ENCODE results near the gene SDC1. TPM values are rescaled to one million over a fixed set of nuclear protein-coding genes. Genes with fewer than 3 reads are reported as not detected.
"Not testable (repeated sequence)": the region's sequence is repeated elsewhere in the genome, so short reads cannot be mapped to it uniquely, and the experiment has no call there.

Gene SDC1
- total RNA-seq, 1 donor from 2014 or later, result 0.26 TPM

- Mint-ChIP-seq H3K4me3 (no peak overlapping the region), H3K9me3 (no peaks in the 10 kb centered on the region), H3K4me1 (ENCODE audit: low read depth) (no peaks in the 10 kb centered on the region), H3K27ac (no peak overlapping the region), H3K27me3 (ENCODE audit: insufficient read depth) (peaks cover 5% of the 10 kb centered on the region), H3K36me3 (ENCODE audit: low read depth) (no peaks in the 10 kb centered on the region)
- DNase-seq (ENCODE audit: low spot score), result no peak
- intact Hi-C loops (cut with micrococcal nuclease), result no loop called here
Observed at GRCh38 chr2:20197192-20197591, 27.7 kb downstream of the SDC1 start.

- Mint-ChIP-seq H3K4me1 (ENCODE audit: low read depth) (no peaks in the 10 kb centered on the region), H3K9me3 (no peaks in the 10 kb centered on the region), H3K4me3 (no peak overlapping the region), H3K27ac (no peak overlapping the region), H3K27me3 (ENCODE audit: insufficient read depth) (peaks cover 5% of the 10 kb centered on the region), H3K36me3 (ENCODE audit: low read depth) (no peaks in the 10 kb centered on the region)
- DNase-seq (ENCODE audit: low spot score), result no peak
- intact Hi-C loops (cut with micrococcal nuclease), result no loop called here
Observed at GRCh38 chr2:20196657-20197161, 28.2 kb downstream of the SDC1 start.

GRCh38 chr2:20196053-20196656 lies 28.8 kb downstream of the SDC1 start:
- Mint-ChIP-seq H3K4me1 (ENCODE audit: low read depth) (no peaks in the 10 kb centered on the region), H3K27me3 (ENCODE audit: insufficient read depth) (peaks cover 5% of the 10 kb centered on the region), H3K9me3 (no peaks in the 10 kb centered on the region), H3K36me3 (ENCODE audit: low read depth) (no peaks in the 10 kb centered on the region), H3K27ac (no peak overlapping the region), H3K4me3 (no peak overlapping the region)
- DNase-seq (ENCODE audit: low spot score), result no peak
- intact Hi-C loops (cut with micrococcal nuclease), result no loop called here

- DNase-seq (ENCODE audit: low spot score), result no peak
- intact Hi-C loops (cut with micrococcal nuclease), result no loop called here
- H3K9me3 Mint-ChIP-seq, result no peaks in the 10 kb centered on the region
- H3K4me3 Mint-ChIP-seq, result no peak overlapping the region
- H3K36me3 Mint-ChIP-seq (ENCODE audit: low read depth), result no peaks in the 10 kb centered on the region
- no peaks in the 10 kb centered on the region for H3K4me1 Mint-ChIP-seq (ENCODE audit: low read depth)
- peaks cover 5% of the 10 kb centered on the region for H3K27me3 Mint-ChIP-seq (ENCODE audit: insufficient read depth)
- H3K27ac Mint-ChIP-seq, result no peak overlapping the region
Observed at GRCh38 chr2:20195431-20196033, 29.4 kb downstream of the SDC1 start.

GRCh38 chr2:20195016-20195411 lies 29.9 kb downstream of the SDC1 start:
- H3K27me3 Mint-ChIP-seq (ENCODE audit: insufficient read depth); H3K4me3 Mint-ChIP-seq; H3K4me1 Mint-ChIP-seq (ENCODE audit: low read depth); intact Hi-C loops (cut with micrococcal nuclease); H3K27ac Mint-ChIP-seq; H3K9me3 Mint-ChIP-seq; DNase-seq (ENCODE audit: low spot score); H3K36me3 Mint-ChIP-seq (ENCODE audit: low read depth): not testable (repeated sequence)

GRCh38 chr2:20194097-20195015 lies 30.6 kb downstream of the SDC1 start:
- Mint-ChIP-seq H3K27me3 (ENCODE audit: insufficient read depth) (peaks cover 5% of the 10 kb centered on the region), H3K27ac (no peak overlapping the region), H3K4me3 (no peak overlapping the region), H3K9me3 (no peaks in the 10 kb centered on the region), H3K4me1 (ENCODE audit: low read depth) (no peaks in the 10 kb centered on the region), H3K36me3 (ENCODE audit: low read depth) (no peaks in the 10 kb centered on the region)
- intact Hi-C loops (cut with micrococcal nuclease), result no loop called here
- DNase-seq (ENCODE audit: low spot score), result no peak

GRCh38 chr2:20193185-20193584 lies 31.7 kb downstream of the SDC1 start:
- no peak overlapping the region for H3K27ac Mint-ChIP-seq
- H3K9me3 Mint-ChIP-seq, result no peaks in the 10 kb centered on the region
- intact Hi-C loops (cut with micrococcal nuclease), result no loop called here
- no peaks in the 10 kb centered on the region for H3K36me3 Mint-ChIP-seq (ENCODE audit: low read depth)
- no peak overlapping the region for H3K4me3 Mint-ChIP-seq
- no peak for DNase-seq (ENCODE audit: low spot score)
- H3K4me1 Mint-ChIP-seq (ENCODE audit: low read depth), result no peaks in the 10 kb centered on the region
- peaks cover 5% of the 10 kb centered on the region for H3K27me3 Mint-ChIP-seq (ENCODE audit: insufficient read depth)

- H3K27ac Mint-ChIP-seq, result no peak overlapping the region
- no peak overlapping the region for H3K4me3 Mint-ChIP-seq
- no peaks in the 10 kb centered on the region for H3K36me3 Mint-ChIP-seq (ENCODE audit: low read depth)
- peaks cover 5% of the 10 kb centered on the region for H3K27me3 Mint-ChIP-seq (ENCODE audit: insufficient read depth)
- no peaks in the 10 kb centered on the region for H3K4me1 Mint-ChIP-seq (ENCODE audit: low read depth)
- intact Hi-C loops (cut with micrococcal nuclease), result no loop called here
- DNase-seq (ENCODE audit: low spot score), result no peak
- no peaks in the 10 kb centered on the region for H3K9me3 Mint-ChIP-seq
Observed at GRCh38 chr2:20192781-20193180, 32.1 kb downstream of the SDC1 start.

GRCh38 chr2:20191714-20192569 lies 33.0 kb downstream of the SDC1 start:
- H3K4me1 Mint-ChIP-seq (ENCODE audit: low read depth), result no peaks in the 10 kb centered on the region
- no peaks in the 10 kb centered on the region for H3K9me3 Mint-ChIP-seq
- no peak overlapping the region for H3K27ac Mint-ChIP-seq
- no peak for DNase-seq (ENCODE audit: low spot score)
- peaks cover 5% of the 10 kb centered on the region for H3K27me3 Mint-ChIP-seq (ENCODE audit: insufficient read depth)
- no peak overlapping the region for H3K4me3 Mint-ChIP-seq
- no peaks in the 10 kb centered on the region for H3K36me3 Mint-ChIP-seq (ENCODE audit: low read depth)
- intact Hi-C loops (cut with micrococcal nuclease), result no loop called here

- intact Hi-C loops (cut with micrococcal nuclease), result no loop called here
- no peak overlapping the region for H3K4me3 Mint-ChIP-seq
- no peak for DNase-seq (ENCODE audit: low spot score)
- no peak overlapping the region for H3K27ac Mint-ChIP-seq
- peaks cover 2% of the 10 kb centered on the region for H3K27me3 Mint-ChIP-seq (ENCODE audit: insufficient read depth)
- no peaks in the 10 kb centered on the region for H3K9me3 Mint-ChIP-seq
- no peaks in the 10 kb centered on the region for H3K36me3 Mint-ChIP-seq (ENCODE audit: low read depth)
- H3K4me1 Mint-ChIP-seq (ENCODE audit: low read depth), result no peaks in the 10 kb centered on the region
Observed at GRCh38 chr2:20190876-20191713, 33.8 kb downstream of the SDC1 start.

GRCh38 chr2:20190170-20190569 lies 34.8 kb downstream of the SDC1 start:
- no peak for DNase-seq (ENCODE audit: low spot score)
- Mint-ChIP-seq H3K27ac (no peak overlapping the region), H3K27me3 (ENCODE audit: insufficient read depth) (peaks cover 2% of the 10 kb centered on the region), H3K36me3 (ENCODE audit: low read depth) (no peaks in the 10 kb centered on the region), H3K9me3 (no peaks in the 10 kb centered on the region), H3K4me1 (ENCODE audit: low read depth) (no peaks in the 10 kb centered on the region), H3K4me3 (no peak overlapping the region)
- intact Hi-C loops (cut with micrococcal nuclease), result no loop called here
